ENCODE measurements around the gene OPRM1. TPM values are rescaled to one million over a fixed set of nuclear protein-coding genes. Genes with fewer than 3 reads are reported as not detected.

The OPRM1 gene
- total and polyA plus RNA-seq, 9 donors: not detected

DNA sequence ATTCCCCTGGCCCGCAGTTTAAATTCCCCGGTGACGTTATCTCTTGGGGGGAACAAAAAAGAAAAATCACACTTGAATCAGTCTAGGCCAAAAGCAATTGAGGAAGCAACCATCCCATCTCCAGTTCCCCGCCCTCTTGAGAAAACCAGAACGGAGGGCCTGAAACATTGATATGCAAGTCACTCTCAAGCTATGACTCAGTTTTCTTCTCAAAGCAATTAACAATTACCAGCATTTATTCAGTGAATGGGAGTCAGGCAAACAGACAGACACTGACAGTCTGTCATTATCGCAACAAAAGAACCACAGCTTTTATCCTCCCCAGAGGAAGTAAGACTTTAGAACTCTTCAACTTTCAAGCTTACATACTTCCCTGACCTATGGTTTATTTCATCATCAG, 100.9 kb downstream of the OPRM1 start:
- TF ChIP-seq, protein P1, sequence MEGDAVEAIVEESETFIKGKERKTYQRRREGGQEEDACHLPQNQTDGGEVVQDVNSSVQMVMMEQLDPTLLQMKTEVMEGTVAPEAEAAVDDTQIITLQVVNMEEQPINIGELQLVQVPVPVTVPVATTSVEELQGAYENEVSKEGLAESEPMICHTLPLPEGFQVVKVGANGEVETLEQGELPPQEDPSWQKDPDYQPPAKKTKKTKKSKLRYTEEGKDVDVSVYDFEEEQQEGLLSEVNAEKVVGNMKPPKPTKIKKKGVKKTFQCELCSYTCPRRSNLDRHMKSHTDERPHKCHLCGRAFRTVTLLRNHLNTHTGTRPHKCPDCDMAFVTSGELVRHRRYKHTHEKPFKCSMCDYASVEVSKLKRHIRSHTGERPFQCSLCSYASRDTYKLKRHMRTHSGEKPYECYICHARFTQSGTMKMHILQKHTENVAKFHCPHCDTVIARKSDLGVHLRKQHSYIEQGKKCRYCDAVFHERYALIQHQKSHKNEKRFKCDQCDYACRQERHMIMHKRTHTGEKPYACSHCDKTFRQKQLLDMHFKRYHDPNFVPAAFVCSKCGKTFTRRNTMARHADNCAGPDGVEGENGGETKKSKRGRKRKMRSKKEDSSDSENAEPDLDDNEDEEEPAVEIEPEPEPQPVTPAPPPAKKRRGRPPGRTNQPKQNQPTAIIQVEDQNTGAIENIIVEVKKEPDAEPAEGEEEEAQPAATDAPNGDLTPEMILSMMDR (IDR thresholded peaks at IDR 0.05): no peak
- no peak for TF ChIP-seq POLR2A (IDR thresholded peaks at IDR 0.05)
- no peak for TF ChIP-seq EP300 (IDR thresholded peaks at IDR 0.05)
- Histone ChIP-seq H3K27me3 (no peaks in the 10 kb centered on the region), H3K9me3 (no peaks in the 10 kb centered on the region), H3K4me1 (ENCODE audit: insufficient read depth) (no peaks in the 10 kb centered on the region), H3K36me3 (no peaks in the 10 kb centered on the region), H3K27ac (no peak overlapping the region), H3K4me3 (no peak overlapping the region)
- intact Hi-C loops (cut with DNase I): no loop called here
- no peak for DNase-seq
- WGBS, 3 donors: 92 to 95% (median 92%) methylated on average over 6 of the region's 6 CpGs

DNA sequence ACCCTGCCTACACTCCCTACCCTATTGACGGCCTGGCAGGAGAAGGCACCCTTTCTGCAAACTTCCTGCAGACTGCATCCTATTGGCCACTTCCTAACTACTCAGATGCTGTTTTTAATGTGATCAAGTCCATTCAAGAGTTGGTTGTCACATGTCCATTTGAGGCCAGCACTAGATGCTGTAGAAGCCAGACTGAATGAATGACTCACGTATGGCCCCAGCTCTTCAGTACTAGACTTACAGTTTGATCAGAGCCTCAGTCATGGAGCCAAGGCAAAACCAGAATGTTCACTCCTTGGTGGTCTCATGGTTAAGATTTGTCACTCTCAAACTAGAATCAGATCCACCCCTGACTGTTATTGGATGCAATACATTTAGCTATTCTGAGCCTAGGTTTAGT, 101.7 kb downstream of the OPRM1 start:
- Histone ChIP-seq H3K4me3 (no peak overlapping the region), H3K36me3 (no peaks in the 10 kb centered on the region), H3K9me3 (no peaks in the 10 kb centered on the region), H3K27me3 (no peaks in the 10 kb centered on the region), H3K27ac (no peak overlapping the region), H3K4me1 (ENCODE audit: insufficient read depth) (no peaks in the 10 kb centered on the region)
- no peak for TF ChIP-seq POLR2A (IDR thresholded peaks at IDR 0.05)
- TF ChIP-seq, protein P1 (IDR thresholded peaks at IDR 0.05): no peak
- TF ChIP-seq EP300 (IDR thresholded peaks at IDR 0.05): no peak
- no peak for DNase-seq
- 71 to 93% (median 82%) methylated on average over 2 of the region's 2 CpGs for WGBS, 3 donors
- intact Hi-C loops (cut with DNase I): no loop called here

DNA sequence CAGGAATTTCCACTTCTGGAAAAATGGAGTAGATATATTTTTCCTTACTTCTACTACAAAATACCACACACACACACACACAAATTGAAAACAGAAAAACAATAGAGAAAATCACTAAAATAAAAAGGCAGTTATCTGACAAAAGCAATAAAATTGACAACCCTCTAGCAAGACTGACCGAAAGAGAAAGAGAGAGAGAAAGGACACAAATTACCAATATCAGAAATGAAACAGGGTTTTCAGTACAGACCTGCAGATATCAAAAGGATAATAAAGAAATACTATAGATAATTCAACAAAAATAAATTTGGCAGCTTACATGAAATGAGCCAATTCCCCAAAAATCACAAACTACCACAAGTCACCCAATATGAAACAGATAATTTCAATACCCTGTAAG, 104.7 kb downstream of the OPRM1 start:
- Histone ChIP-seq H3K4me1 (ENCODE audit: insufficient read depth) (no peaks in the 10 kb centered on the region), H3K27me3 (no peaks in the 10 kb centered on the region), H3K4me3 (no peak overlapping the region), H3K27ac (no peak overlapping the region), H3K9me3 (no peaks in the 10 kb centered on the region), H3K36me3 (no peaks in the 10 kb centered on the region)
- 73 to 81% (median 73%) methylated on average over 1 of the region's 1 CpG for WGBS, 3 donors
- TF ChIP-seq, protein P1 (IDR thresholded peaks at IDR 0.05): no peak
- TF ChIP-seq EP300 (IDR thresholded peaks at IDR 0.05) (no peak), POLR2A (IDR thresholded peaks at IDR 0.05) (no peak)
- intact Hi-C loops (cut with DNase I): no loop called here
- no peak for DNase-seq

DNA sequence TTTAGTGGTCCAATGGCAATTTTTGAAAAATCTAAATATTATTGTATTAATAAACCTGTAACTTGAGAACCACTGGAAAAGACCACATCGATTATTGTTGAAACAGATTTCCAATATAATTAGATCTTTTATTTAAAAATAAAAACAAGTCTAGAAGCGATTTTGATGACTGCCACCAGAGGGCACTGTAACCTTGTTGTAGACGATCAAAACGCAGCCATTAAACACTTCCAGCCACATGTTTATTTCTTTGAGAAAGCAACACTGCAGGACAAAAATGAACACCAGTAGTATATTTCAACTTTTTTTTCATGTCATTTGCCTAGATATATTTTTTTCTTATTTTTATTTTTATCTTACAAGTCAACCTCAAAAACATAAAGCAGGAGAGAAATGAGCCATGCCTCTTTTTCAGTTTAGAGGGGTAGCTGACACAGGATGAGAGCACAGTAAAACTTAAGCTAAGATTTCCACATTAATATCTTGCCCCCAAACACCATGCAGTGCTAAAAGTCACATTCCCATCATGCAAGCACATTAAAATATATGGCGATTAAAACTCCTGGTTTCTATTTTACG, 115.4 kb downstream of the OPRM1 start:
- WGBS, 3 donors: 32 to 34% (median 32%) methylated on average over 6 of the region's 6 CpGs
- Histone ChIP-seq H3K36me3 (no peaks in the 10 kb centered on the region), H3K9me3 (no peaks in the 10 kb centered on the region), H3K27me3 (no peaks in the 10 kb centered on the region), H3K4me3 (no peak overlapping the region), H3K4me1 (ENCODE audit: insufficient read depth) (peaks cover 1% of the 10 kb centered on the region), H3K27ac (no peak overlapping the region)
- intact Hi-C loops (cut with DNase I): loop anchor here in 2 of 4 donors (5.0 to 10.0 kb wide), 2 partner anchors 123 to 250 kb away; no protein-coding TSS in a partner anchor
- TF ChIP-seq, protein P1 (IDR thresholded peaks at IDR 0.05): peak; percentile 77 to 85 (median 79)
- no peak for TF ChIP-seq POLR2A (IDR thresholded peaks at IDR 0.05)
- peak; percentile 43 to 73 (median 45) for DNase-seq

All from ovary (tissue), 9 donors.